T-helper 9 cell (primary cell): ENCODE data around the gene SULF2.

Experiments used
- DNase-seq: peaks from one replicate; pipeline ENCODE4 v3.0.0-alpha.2; 2020

The SULF2 gene

GRCh38 chr20:47708953-47709833, 76.1 kb downstream of the SULF2 start:
- no peak for DNase-seq

- DNase-seq = no peak
Observed at GRCh38 chr20:47708140-47708807, 77.0 kb downstream of the SULF2 start.

GRCh38 chr20:47706345-47706744, 78.9 kb downstream of the SULF2 start:
- DNase-seq = no peak

DNA sequence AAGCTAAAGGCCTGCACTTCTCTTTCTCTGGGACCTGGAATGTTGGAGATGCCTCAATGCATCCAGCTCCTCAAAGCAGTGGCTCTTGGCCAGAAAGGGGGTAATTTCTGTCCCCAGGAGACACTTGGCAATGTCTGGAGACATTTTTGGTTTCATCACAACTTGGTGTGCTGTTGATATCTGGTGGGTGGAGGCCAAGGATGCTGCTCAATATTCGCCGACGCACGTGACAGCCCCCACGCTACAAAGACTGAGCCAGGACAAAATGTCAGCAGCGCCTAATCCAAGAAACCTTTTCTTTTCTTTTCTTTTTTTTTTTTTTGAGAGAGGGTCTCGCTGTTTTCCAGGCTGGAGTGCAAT, 79.8 kb downstream of the SULF2 start:
- DNase-seq = no peak

DNA sequence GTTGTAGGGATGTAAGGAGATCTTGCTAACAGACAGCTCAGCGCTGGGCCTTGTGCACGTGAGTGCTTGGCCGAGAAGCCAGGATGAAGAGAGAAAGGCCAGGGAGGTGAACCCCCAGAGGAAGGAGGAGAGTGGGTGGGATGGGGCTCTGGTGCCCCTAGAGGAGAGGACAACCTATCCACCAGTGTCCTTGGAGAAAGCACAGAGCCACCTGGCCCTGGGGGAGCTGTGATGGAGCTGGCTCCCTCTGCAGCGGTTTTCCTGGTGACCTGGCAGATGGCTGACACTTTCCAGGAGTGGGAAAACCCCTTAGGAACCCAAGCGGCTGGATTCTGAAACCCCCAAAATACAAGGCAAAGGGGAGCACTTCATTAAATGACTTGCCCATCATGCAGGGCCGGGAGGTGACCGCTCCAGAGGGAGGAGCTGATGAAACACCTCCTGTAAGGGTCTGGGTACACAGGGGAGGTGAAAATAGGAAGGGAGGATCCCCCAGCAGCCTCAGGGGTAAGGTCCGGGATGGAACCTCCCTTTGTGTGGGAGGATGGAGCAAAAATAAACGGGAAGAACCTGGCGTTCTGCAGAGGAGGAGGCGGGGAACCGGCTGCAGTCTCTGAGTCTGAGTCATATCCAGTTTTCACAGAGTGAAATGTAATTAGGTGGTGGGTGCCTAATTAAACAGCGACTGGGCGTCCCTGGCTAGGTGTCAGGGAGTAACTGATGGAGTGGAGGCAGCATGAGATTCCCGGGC, 80.4 kb downstream of the SULF2 start:
- no peak for DNase-seq

- no peak for DNase-seq
Observed at GRCh38 chr20:47703748-47704147, 81.5 kb downstream of the SULF2 start.

DNA sequence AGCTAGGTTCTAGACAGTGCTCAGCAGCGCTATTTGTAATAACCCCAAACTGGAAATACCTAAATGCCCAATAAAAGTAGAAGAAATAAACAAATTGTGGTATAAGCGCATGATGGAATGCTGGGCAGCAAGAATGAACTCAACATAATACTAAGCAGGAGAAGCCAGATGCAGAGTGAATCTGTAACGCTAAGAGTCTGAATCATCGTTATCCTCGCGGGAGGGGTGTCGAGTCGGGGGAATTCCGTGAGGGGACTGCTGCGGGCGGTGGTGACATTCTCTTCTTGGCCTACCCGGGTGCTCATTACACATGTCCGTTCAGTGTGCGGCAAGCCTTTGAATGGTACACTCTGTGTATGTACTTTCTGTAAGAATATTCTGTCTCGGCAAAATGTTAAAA, 83.7 kb downstream of the SULF2 start:
- no peak for DNase-seq

DNA sequence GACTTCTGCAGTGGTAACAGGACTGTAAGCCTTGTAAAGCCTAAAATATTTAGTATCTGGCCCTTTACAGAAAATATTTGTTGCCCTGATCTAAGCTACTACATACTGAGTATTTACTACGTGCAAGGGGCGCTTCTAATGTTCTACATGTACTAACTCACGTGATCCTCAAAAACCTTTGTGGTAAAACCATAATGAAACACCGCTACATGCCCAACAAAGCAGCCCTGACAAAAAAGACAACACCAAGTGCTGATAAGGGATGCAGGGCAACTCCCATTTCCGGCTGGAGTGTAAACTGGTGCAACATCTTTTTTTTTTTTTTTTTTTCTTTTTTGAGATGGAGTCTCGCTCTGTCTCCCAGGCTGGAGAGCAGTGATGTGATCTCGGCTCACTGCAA, 85.0 kb downstream of the SULF2 start:
- DNase-seq = no peak

DNA sequence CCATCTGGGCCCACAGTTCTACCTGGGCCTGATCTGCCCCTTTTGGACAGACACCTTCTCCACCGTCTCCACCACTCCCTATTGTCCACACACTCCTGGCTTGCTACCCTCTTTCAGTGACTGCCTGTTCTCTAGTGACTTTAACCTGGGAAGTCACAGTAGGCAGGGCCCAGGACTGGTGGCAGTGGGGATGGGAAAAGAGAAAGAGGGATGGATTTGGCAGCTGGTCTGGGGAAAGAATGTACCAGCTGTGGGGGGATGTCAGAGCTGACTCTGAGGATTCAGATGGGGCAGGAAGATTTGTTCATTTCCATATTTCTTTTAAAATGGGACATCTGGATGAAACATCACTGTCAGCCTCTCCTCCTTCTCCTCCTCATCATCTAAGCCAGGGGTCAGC, 85.5 kb downstream of the SULF2 start:
- no peak for DNase-seq

- DNase-seq = no peak
Observed at GRCh38 chr20:47698142-47698541, 87.1 kb downstream of the SULF2 start.

- DNase-seq = no peak
Observed at GRCh38 chr20:47696856-47697255, 88.4 kb downstream of the SULF2 start.

GRCh38 chr20:47694021-47694818, 91.1 kb downstream of the SULF2 start:
- no peak for DNase-seq

- no peak for DNase-seq
Observed at GRCh38 chr20:47691625-47692024, 93.7 kb downstream of the SULF2 start.

- DNase-seq = no peak
Observed at GRCh38 chr20:47689731-47690130, 95.5 kb downstream of the SULF2 start.

- DNase-seq = no peak
Observed at GRCh38 chr20:47688385-47689381, 96.6 kb downstream of the SULF2 start.

GRCh38 chr20:47687095-47687987, 97.9 kb downstream of the SULF2 start:
- no peak for DNase-seq

- no peak for DNase-seq
Observed at GRCh38 chr20:47686545-47686944, 98.7 kb downstream of the SULF2 start.

GRCh38 chr20:47684306-47685080, 100.8 kb downstream of the SULF2 start:
- DNase-seq = no peak

- no peak for DNase-seq
Observed at GRCh38 chr20:47682916-47683315, 102.4 kb downstream of the SULF2 start.
